NCI-H1694 (cell line): Measurements from ENCODE around the gene DNAJB11.

Source experiments
- DNase-seq: peaks from one replicate; lab custom pipeline; 2025; lab: John Stamatoyannopoulos, UW

DNAJB11 gene

GRCh38 chr3:186596568-186597287, 26.2 kb downstream of the DNAJB11 start:
- DNase-seq = no peak

- no peak for DNase-seq
Observed at GRCh38 chr3:186598108-186598784, 27.7 kb downstream of the DNAJB11 start.

GRCh38 chr3:186598794-186599141, 28.2 kb downstream of the DNAJB11 start:
- DNase-seq = no peak

GRCh38 chr3:186599142-186599784, 28.7 kb downstream of the DNAJB11 start:
- no peak for DNase-seq

- no peak for DNase-seq
Observed at GRCh38 chr3:186599785-186600166, 29.3 kb downstream of the DNAJB11 start.

- DNase-seq = no peak
Observed at GRCh38 chr3:186600896-186601295, 30.4 kb downstream of the DNAJB11 start.

- no peak for DNase-seq
Observed at GRCh38 chr3:186603159-186603558, 32.6 kb downstream of the DNAJB11 start.

GRCh38 chr3:186605078-186605477, 34.6 kb downstream of the DNAJB11 start:
- DNase-seq = no peak

- DNase-seq = no peak
Observed at GRCh38 chr3:186605561-186606545, 35.3 kb downstream of the DNAJB11 start.

GRCh38 chr3:186608624-186609215, 38.2 kb downstream of the DNAJB11 start:
- DNase-seq = no peak

- DNase-seq = no peak
Observed at GRCh38 chr3:186609247-186609868, 38.8 kb downstream of the DNAJB11 start.

- no peak for DNase-seq
Observed at GRCh38 chr3:186612065-186612464, 41.5 kb downstream of the DNAJB11 start.

GRCh38 chr3:186612721-186613636, 42.5 kb downstream of the DNAJB11 start, which contains the start of gene AHSG:
Gene AHSG (plus strand): TSS chr3:186613060. CDS start chr3:186613142, 82 bp downstream.
- DNase-seq = no peak

- DNase-seq = no peak
Observed at GRCh38 chr3:186613637-186614265, 43.2 kb downstream of the DNAJB11 start.

- no peak for DNase-seq
Observed at GRCh38 chr3:186614266-186614596, 43.7 kb downstream of the DNAJB11 start.

GRCh38 chr3:186614597-186615483, 44.3 kb downstream of the DNAJB11 start:
- peak; percentile 61 for DNase-seq

- no peak for DNase-seq
Observed at GRCh38 chr3:186616299-186616617, 45.7 kb downstream of the DNAJB11 start.

GRCh38 chr3:186617036-186617946, 46.8 kb downstream of the DNAJB11 start:
- DNase-seq = peak; percentile 76
